Glomerular endothelial cell (primary cell): ENCODE measurements around the gene S100A14. TPM values are rescaled to one million over a fixed set of nuclear protein-coding genes. Genes with fewer than 3 reads are reported as not detected.
A peak's percentile ranks its signal among the peaks of the same experiment; 100 is the strongest.
"Not testable (repeated sequence)": the region's sequence is repeated elsewhere in the genome, so short reads cannot be mapped to it uniquely, and the experiment has no call there.

Experiments used
- DNase-seq: peaks from one replicate; pipeline ENCODE4 v3.0.0-alpha.2; 2011; ENCODE audit warnings: low read depth, low spot score; ENCODE audit errors: extremely low read depth
- total RNA-seq: library from RNA; depleted of rRNA; stranded (reverse); fragments of >200 nt; gene quantifications from 2 replicates; pipeline ENCODE4 v1.2.3, GENCODE V29; 2015

Gene S100A14
- total RNA-seq, 1 donor from 2014 or later, result not detected

DNA sequence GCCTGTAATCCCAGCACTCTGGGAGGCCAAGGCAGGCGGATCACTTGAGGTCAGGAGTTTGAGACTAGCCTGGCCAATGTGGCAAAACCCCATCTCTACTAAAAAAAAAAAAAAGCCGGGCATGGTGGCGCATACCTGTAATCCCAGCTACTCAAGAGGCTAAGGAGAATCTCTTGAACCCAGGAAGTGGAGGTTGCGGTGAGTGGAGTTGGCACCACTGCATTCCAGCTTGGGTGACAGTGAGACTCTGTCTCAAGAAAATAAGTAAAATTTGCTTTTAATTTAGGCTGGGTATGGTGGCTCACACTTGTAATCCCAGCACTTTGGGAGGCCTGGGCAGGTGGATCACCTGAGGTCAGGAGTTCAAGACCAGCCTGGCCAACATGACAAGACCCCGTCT lies 24.1 kb upstream of the S100A14 start:
- DNase-seq, result not testable (repeated sequence)

DNA sequence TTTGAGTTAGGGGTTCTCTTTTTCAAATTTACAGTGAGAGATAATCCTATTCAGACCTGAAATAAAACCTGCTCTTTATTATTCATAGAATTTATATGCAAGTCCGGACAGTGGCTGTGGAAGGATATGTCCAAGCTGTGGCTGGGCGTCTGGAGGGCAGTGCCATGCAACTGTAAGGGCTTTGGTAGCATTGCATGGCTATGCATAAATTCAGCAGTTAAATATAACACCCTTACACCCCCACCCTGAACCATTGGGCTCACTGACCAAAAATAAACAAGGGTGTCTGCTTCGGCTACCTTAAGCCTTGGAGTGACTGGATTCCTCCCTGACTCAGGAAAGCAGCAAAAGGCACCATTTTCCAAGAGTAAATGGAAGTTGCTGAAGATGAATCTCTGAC lies 23.2 kb upstream of the S100A14 start:
- no peak for DNase-seq

DNA sequence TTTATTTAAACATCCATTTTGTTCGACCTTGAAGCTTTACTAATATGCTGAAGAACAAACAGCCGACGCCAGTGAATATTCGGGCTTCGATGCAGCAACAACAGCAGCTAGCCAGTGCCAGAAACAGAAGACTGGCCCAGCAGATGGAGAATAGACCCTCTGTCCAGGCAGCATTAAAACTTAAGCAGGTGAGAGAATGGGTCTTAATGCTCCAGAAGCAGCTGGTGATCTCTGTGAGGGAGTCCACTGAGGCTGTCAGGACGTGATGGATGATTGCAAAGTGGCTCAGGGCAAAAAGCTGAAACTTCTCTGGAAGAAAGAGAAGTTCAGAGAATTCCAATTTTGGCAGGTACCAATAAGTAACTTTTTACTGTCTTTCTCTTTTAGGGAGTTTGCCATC lies 22.1 kb upstream of the S100A14 start:
- no peak for DNase-seq

DNA sequence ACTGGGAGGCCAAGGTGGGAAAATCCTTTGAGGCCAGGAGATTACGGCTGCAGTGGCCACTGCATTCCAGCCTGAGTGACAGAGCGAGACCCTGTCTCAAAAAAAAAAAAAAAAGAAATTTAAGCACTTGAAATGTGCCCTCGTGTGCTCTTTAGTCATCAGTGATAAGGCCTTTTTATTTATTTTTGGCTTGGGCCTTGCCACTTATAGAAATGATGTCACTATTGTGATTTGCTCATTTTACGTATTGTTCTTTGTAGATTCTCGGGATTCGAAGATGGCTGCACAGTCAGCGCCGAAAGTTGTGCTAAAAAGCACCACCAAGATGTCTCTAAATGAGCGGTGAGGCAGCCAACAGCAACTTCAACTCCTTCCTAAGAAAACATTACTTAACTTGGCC lies 20.2 kb upstream of the S100A14 start:
- no peak for DNase-seq

DNA sequence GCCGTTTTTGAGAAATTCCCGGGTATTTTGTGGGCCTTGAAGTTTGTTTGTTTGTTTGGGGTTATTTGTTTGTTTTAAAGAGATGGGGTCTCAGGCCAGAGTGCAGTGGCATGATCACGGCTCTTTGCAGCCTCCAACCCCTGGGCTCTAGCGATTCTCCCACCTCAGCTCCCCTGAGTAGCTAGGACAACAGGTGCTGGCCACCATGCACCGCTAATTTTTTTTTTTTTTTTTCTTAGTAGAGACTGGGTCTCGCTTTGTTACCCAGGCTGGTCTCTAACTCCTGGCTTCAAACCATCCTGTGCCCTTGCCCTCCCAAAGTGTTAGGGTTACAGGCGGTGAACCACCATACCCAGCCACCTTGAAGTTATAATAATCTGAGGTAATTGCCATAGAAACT lies 19.7 kb upstream of the S100A14 start:
- DNase-seq, result no peak

DNA sequence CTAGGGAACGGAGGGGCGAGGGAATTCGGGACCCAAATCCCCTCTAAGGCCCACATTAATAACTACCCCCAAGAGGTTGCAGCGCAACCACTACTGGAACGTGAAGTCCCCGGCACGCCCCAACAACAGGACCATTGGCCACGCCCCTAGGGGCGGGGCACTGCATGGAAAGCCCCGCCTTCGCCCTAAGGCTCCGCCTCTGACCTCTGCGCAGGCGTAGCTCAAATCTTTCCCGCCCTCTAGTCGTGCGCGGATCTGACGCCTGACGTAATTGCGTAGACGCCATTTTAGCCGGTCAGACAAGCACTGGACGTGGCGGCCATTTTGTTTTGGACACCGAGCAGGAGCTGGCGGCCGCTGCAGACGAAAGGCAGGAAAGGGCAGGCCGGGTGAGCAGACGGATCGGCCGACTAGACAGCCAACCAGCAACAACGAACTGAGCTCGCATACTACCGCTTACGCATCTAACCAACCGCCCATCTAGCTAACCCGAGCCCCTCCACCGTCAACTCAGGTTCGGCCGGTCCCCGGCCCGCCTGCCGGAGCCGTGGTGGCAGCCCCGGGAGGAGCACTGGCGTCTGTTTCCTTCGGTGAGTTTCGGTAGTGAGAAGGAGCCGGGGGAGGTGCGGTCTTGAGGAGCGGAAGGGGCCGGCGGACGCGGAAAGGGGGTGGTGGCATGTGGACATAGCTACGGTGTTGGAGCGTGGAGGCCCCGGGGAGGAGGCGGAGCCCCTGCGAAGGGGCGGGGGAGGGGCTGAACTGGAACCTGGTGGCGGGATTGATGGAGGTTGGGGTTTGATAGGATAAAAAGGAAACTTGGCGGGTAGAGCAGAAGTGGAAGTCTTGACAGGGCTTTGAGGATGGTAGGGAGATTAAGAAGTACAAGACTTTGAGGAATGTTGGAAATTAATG lies 17.9 kb upstream of the S100A14 start, which contains the start of gene CHTOP:
TSS of gene CHTOP (plus strand) at position 313 of the 912 bp plus-strand sequence. CDS start 2,523 bp downstream, outside the sequence.
- DNase-seq, result peak; percentile 95

DNA sequence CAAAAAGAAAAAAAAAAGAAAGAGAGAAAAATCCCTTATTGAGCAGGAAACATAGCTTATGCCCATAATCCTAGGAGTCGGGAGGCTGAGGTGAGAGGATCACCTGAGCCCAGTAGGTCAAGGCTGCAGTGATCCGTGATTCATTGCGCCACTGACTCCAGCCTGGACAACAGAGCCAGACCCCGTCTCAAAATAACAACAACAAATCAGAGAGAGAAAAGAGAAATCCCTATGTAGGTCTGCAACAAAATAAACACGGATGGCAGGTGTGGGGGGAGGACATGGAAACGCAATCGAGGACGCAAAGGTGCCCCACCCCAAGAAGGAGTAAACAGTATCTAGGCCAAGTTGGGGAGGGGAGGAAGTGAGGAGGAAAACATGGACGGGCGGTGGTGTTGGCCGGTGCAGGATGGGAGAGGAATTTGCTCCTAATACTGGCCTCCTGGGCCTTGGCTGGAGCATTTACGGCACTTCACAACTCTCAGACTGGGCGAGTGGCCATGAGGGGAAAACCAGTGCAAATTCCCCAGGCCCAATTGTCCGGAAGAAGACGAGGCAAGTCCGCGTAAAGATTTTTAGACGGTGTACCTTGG lies 17.1 kb upstream of the S100A14 start:
- DNase-seq, result no peak

DNA sequence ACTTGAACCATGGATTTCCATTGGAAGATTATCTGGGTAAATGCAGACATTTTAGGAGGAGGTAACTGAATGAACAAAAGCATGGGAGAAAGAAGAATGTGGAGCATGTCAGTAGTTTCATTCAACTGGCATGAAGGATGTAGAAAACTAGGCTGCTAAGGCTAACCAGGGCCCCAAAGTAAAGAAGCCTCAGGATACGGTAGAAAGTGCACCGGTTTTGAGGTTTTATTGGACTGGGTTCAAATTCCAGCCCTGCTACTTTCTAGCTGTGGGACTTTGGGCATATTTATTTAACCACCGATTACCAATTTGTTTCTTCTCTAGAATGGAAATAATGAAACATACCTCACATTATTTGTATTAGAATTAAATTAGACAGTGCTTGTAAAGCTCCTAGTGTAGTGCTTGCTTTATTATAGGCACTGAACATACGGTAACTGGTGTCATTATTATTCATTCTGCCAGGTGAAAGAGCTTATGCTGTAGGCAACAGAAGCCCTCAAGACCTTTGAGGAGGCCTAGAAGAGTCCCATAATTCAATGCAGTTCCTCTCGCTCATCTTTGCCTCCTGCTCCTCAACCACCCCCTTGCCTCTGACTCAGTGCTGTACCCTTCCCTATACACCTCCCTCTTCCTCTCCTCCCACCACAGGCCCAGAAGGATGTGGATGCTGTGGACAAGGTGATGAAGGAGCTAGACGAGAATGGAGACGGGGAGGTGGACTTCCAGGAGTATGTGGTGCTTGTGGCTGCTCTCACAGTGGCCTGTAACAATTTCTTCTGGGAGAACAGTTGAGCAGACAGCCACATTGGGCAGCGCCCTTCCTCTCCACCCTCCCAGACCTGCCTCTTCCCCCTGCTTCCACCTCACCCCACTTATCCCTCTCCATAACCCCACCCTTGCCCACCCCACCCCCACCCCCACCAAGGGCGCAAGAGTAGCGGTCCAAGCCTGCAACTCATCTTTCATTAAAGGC lies 15.2 kb upstream of the S100A14 start:
- DNase-seq, result no peak

DNA sequence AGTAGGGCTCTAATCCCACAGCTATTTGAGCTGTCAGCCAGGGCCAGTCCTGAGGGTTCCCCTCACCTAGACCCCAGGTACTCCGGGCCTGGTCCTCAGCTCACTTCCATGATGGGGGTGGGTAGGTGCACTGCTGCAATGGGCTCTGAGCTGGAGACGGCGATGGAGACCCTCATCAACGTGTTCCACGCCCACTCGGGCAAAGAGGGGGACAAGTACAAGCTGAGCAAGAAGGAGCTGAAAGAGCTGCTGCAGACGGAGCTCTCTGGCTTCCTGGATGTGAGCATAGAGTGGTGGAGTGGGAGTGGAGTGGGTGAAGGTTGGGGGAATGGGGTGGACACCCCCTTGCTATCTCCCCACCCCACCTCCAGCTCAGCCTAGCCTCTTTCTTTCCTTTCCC lies 14.3 kb upstream of the S100A14 start:
- no peak for DNase-seq

DNA sequence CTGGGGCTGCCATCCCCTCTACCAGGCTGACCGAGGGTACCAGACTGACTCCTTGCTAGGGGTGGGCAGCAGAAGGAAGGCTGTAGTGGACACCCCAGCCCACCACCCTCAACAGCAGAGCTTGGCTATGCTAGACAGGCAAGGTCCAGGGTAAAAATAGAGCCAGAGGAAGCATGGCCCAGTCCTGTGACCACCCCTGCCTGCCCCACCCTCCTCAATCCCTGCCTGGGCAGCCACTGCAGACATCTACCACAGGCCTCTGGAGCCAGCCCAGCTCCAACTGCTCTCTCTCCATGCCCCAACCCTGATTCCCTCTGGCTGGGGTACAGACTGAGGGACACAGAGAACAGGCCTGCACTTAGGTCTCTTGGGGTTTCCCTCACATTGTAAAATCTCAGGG lies 13.8 kb upstream of the S100A14 start:
- no peak for DNase-seq

DNA sequence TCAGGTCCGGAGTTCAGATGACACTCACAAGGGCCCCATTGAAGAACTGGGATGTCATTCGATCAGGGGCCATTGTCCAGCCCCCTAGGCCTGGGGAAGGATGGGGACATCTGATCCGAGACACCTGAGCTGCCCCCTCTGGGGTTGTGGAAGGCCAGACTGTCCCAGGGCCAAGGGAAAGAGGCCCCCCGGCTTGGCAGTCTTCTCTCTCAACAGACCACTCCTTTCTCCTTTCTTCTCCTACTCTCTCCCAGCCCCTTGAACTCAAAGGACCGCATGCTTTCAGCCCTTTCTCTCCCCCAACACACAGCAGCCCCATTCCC lies 13.2 kb upstream of the S100A14 start:
- no peak for DNase-seq

DNA sequence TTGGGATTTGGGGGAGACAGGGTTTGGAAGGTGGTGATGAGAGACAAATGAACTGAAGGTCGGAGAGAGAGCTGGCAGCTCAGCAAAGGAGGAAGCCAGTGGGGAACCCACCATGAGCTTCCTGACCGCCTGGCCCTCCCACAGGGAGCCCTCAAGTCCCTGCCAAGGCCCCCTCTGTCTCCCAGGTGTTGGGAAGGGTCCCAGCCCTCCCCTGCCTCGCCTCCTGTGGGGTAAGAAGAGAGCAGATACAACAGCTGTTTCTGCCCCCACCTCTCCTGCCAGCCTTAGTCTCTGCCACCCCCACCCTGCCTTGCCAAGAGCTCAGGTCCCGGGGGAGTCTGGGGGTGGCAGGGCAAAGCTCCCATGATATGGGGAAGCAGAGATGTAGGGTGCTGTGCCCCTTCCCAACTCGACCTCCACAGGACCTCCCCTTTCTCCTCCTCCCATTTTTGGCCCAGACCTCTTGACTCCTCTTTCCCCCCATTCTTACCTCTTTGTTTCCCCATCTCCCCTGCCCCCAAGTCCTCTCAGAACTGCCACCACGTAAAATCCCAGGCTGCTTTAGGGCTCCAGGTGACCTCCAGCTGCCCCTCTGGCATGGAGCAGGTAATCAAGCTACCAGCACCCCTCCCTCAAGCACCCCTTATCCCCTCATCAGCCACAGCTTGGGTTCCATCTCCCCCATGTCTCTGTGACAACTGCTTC lies 12.7 kb upstream of the S100A14 start:
- no peak for DNase-seq

DNA sequence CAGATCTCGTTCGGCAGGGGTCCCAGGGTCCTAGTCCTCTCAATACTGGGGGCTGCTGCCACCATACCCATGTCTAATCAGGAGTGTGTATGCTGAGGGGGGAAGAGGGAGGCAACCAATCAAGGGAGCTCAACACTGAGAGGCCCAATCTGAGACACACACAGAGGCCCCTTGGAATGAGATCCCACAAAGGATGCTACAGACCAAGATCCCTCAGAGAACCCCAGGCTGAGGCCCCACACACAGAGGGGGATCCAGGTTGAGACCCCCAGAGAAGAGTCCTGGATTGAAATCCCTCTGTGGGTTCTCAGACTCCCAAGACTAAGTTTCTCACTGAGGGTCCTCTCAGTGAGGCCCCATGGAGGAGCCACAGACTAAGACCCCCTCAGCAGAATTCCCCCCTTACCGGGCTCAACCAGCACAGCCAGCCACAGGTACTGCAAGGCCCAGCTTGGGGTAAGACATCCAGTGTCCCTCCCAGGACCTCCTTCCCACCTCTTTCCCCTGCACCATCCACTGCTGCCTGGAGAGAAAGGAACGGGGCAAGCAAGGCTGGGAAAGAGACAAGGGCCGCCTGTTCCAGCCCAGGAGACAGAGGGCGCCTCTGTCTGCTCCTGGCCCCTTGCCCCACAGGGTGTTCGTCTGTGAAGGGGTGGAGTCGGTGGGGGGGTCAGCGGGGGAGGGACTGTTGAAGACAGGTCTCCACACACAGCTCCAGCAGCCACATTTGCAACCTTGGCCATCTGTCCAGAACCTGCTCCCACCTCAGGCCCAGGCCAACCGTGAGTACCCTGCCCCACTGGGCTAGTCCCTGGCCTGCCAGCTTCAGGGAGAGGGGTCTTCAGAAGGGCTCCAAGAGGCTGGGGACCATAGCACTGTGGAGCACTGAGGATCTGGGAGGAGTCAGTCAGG lies 11.8 kb upstream of the S100A14 start, which contains the start of gene S100A1:
TSS of gene S100A1 (plus strand) at position 720 of the 912 bp plus-strand sequence. CDS start 2,088 bp downstream, outside the sequence.
- DNase-seq, result no peak

DNA sequence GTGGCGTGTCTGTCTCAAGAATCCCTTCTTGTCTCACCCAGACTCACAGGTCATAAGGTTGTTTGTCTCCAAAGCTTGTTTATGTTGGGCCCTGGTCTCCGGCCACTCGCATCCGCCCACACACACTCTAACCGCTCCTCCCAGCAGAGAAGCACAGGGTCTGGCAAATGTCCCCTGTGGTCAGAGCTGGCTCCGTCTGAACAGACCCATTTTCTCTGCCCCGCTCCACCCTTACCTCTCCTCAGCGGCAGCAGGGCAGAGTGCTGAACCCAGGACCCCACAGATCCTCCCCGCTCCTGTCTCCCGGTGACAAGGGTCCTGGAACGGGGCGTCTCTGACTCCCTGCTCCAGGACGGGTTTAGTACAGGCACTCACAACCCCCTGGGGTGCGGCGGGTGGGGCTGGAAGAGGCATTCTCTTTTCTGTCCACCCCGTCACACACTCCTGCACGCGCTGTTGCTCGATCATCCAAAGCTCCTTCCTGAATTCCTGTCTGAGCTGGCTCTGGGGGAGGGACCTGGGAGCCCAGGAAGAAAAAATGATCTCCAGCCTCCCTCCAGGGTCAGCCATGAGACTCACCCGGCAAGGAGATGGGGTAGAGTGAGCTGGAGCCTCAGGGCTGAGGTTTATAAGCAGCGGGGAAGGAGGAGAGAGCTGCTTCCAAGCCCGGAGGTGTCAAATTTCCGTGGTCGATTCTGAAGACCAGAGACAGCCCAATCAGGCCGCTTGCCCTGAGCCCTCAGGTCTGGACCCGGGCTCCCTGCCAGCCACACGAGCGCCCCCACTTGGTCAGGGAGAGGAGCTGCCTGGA lies 11.0 kb upstream of the S100A14 start, which contains the start of gene S100A13:
TSS of gene S100A13 (minus strand) at position 602 of the 811 bp plus-strand sequence. CDS start 1,033 bp downstream, outside the sequence.
- DNase-seq, result peak; percentile 67

DNA sequence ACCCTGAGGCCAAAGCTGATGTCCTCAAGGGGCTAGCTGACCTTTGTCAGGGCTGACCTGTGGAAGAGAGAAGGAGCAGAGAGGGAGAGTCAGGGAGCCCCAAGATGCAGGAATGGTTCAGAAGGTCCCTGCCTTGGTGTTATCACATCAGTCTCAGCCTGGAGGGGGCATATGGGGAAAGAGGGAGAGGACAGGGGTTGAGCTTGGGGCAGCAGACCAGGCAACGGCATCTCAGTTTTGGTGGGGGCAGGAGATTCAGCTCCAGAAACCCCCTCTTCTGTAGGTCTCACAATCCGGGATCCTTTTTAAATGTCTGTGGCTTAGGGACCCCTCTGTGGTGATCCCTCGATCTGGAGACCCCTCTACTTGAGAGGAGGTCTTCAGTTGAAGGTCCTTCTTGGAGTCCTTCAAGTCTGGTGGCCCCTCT lies 10.4 kb upstream of the S100A14 start:
- no peak for DNase-seq

DNA sequence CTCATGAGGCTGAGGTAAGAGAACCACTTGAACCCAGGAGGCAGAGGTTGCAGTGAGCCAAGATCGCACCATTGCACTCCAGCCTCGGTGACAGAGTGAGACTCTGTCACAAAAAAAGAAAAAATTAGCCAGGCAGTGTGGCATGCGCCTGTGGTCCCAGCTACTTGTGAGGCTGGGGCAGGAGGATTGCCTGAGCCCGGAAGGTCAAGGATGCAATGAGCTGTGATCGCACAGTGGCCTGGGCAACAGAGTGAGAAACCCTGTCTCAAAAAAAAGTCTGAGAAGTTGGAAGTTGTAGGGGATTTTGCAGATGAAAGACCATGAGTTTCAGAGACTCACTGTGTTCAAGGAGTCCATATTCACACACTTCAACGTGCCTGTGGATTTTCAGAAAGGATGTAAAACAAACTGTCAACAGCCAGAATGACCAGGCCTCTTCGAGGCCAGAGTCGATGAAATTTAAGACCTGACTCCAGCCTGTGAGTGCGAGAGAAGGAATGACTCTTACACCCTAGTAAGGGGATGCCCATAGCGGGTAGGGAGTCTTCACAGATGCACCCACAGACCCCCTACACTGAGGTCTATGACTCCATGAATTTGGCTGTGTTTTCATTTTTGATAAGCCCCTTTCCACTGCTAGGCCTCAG lies 9.0 kb upstream of the S100A14 start:
- DNase-seq, result no peak

DNA sequence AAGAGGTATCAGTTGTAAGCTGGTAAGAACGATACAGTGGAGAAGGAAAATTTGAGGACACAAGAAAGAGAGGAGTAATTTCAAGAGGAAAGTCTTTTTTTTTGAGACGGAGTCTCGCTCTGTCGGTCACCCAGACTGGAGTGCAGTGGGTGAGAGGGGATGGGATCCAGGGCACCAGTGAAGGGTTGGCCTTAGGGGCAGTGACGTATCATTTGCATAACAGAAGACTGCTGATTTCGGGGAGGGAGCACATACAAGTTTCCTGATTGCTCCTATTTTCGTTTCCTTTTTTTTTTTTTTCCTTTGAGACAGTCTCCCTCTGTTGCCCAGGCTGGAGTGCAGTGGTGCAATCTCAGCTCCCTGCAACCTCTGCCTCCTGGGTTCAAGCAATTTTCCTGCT lies 7.0 kb upstream of the S100A14 start:
- no peak for DNase-seq

DNA sequence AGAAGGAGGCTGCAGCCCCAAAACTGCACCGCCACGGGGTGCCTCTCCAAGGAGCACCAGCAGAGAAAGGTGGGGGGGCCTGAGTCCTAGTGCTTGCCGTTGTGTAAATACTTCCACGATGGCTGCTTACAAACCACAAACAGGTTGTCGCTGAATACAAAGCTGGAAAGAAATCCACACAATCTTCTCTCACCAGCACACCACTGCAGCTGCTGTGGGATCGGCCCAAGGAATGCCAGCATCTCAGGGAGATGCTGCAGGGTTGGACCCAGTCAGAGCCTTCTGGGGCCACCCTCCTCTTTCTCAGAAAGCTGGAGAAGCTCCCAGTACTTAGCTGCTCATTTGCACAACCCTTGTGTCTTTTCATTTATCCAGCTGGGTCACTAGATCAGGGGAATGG lies 3.0 kb upstream of the S100A14 start:
- no peak for DNase-seq
